Islet precursor cell (in vitro differentiated cells): ENCODE results near the gene TRAPPC3.

ENCODE experiments used
- DNase-seq: peaks from one replicate; pipeline ENCODE4 v3.0.0-alpha.2; 2018

TRAPPC3 gene

DNA sequence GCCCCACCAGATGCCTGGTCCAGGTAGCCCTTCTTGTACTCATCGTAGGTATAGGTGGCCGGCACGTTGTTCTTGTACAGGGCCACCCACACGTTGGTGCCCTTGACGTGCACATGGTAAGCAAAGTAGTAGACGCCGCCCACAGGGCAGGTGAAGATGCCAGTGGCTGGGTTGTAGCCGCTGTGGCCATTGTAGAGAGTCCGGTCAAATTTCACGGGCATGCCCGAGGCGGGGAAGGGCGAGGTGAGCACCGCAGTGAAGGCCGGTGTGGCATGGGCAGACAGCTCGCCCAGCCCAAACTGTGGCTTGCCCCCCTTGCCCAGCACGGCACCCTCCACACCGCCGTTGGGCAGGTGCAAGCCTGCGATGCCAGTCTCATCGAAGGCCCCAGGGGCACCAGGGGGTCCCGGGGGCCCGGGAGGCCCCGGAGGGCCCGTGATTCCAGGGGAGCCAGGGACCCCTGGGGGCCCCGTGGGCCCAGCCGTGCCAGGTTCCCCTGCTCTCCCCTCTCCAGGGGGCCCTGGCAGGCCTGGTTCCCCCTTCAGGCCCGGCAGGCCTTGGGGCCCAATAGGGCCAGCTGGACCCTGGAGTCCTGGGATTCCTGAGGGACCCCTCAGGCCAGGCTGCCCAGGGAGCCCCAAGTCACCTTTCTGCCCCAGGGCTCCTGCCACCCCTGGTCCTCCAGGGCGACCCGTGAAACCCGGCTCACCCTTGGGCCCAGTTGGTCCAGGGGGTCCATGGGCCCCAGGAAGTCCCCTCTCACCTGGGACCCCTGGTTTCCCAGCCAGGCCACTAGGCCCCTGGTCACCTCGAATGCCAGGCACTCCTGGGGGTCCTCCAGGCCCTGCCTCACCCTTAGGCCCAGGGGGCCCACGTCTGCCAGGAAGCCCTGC lies 51.3 kb downstream of the TRAPPC3 start:
- no peak for DNase-seq

DNA sequence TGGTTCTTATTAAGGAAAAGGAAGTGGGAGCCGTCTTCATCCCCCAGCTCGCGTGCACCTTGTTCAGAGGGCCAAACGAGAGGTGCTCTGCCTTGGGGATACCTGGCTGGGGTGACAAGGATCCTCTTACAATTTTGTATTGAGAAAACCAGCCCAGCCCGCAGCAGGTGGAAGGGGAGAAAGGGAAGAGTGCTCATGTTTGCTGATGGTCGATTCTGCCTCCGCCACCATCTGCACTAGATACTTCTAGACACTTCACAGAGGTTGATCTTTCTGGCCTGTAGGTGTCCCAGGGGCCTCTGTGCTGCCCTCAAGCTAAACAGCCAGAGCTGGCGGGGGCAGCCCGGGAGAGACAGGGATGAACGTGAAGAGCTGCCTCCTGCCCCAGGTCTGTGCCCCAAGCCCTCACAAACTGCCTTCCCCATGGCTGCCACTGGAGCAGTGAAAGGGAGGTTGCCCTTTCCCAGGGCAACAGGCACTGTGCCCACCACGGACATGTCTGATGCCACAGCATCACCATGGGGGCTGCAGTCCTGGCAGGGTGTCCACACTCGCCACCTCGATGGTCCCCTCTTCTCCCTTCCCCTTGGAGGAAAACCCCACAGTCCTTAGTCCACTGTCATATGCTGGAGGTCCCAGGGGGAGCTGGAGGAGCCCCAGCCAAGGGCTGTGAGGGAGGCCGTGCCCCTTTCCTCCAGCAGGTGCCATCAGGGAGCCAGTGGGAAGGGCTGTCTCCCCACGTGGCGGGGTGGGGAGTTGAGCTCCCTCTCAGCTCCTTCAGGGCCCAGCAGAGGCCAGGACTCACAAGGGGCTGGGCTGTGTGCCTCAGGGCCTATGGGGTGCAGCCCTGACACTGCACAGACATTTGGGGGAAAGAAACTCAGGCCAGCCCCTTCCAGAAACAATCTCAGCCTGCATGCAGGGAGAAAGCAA lies 52.5 kb downstream of the TRAPPC3 start:
- peak; percentile 79 for DNase-seq

DNA sequence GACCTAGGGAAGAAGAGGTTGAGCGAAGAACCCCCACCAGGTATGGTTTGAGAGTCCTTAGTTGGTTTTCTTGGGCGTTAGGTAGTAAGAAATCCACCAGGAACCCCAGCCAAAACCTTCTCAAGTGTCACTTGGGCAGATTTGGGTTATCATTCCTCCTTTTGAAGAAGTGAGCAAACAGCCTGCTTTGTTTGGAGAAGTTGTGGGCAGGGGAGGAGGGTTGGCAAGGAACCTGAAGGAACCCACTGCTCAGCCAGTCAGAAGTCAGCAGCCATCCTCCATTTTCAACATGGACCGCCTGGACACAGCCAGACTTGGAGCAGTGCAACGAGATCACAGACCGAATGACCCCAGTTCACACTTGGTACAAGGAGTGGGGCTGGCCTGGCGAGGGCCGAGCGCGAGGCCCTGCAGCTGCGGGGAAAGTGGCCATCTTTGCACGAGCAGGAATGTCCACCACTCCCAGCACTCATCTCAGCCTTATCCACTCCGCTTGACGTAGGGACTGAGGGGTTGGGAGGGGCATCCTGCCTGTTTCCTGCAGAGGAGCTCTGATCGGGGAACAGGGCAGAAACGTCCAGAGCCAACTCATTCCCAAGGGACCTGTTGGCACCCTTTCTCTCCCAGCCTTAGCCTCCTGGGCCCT lies 53.4 kb downstream of the TRAPPC3 start:
- no peak for DNase-seq

DNA sequence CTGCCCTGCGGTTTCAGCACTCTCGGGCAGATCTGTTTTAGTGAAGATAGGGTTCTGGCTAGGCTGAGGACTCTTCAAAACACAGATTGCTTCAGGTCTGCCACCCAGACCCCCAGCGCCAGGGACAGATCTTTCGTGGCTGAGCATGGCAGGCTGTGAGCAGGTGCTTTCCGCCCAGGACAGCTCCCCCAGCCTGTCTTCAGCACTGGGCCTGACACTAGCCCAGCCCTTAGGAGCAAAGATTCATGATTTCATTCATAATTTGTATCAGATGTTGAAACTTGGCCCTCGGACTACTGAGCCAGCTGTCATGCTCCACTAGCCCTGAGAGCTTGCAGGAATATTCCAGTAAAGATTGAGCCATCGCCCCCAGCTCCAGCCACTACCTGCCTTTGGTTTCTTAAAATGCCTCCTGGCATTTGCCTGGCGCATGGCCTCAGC lies 54.6 kb downstream of the TRAPPC3 start:
- DNase-seq: no peak

DNA sequence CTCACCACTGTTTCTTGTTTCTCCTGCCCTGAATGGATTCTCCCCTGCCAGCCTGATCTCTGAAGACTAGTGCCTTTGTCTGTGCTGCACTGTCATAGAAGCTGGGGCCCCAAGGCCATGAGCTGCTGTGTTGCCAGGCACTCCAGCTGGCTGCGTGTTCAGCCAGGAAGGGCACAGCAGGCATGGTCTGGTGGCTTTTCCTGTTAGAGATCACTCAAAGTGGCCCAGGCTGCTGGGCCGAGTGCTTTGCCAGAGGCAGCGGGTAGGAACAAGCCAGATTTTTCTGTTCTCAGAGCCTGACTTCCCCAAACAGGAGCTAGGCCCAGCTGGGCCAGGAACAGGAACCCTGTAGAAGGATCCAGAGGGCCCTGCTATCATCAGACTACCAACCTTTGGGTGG lies 55.4 kb downstream of the TRAPPC3 start:
- DNase-seq: no peak

DNA sequence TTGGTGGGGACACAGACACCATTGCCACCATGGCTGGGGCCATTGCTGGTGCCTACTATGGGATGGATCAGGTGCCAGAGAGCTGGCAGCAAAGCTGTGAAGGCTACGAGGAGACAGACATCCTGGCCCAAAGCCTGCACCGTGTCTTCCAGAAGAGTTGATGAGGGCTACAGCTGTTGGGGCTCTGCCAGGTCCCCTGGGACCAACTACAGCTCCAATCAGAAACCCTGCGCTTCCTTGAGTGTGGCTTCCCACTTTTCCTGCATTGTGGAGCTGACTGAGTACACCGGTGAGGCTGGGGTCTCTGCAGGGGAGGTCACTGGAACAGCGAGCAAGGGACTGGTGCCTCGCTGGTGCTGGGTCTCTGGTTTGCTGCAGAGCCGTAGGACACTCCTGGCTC lies 56.1 kb downstream of the TRAPPC3 start:
- no peak for DNase-seq

DNA sequence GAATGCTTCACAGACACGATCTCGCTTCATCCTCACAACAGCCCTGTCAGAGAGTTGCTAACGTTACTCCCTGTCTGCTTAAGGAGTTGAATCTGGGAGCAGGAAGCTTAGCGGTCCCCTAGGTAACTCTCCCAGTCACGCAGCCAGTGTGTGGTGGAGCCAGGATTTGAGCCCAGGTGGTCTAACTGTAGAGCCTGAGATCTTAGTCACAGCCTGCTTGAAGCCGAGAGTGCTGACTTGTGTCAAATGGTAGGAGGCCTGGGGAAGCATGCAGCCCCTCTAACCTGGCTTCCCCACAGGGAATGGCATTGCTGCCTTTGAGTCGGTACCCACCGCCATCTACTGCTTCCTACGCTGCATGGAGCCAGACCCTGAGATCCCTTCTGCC lies 56.5 kb downstream of the TRAPPC3 start:
- no peak for DNase-seq

DNA sequence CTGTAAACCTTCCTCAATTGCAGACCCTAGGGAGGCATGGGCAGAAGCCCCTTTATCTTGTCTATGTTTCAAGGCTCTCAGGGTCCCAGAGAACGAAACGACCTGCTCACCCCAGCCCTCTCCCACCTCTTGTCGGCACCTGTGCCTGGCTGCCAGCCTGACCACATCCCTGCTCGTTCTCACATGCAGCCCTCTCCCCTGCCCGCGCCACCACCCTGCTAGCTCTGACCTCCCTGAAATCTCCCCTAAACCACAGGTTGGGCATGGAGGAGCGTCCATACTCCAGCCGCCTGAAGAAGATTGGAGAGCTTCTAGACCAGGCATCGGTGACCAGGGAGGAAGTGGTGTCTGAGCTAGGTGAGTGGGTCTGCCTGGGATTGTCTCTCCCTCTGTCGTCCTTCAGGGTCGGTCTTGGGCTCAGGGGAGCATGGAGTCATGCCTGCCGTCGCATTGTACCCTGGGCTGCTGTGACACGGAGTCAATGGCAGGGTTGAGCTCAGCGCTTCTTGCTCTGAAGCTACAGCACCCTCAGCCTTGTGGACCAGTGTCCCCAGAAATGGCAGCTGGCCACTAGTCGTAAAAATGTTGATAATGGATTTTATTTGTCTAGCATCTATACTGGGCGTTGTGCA lies 57.0 kb downstream of the TRAPPC3 start:
- no peak for DNase-seq

DNA sequence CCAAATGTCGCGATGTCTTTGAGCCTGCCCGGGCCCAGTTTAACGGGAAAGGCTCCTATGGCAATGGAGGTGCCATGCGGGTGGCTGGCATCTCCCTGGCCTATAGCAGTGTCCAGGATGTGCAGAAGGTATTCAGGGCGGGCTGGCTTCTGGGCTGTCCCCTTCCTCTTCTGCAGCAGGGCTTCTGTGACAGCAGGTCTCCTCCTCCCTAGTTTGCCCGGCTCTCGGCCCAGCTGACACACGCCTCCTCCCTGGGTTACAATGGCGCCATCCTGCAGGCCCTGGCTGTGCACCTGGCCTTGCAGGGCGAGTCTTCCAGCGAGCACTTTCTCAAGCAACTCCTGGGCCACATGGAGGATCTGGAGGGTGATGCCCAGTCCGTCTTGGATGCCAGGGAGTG lies 57.6 kb downstream of the TRAPPC3 start:
- no peak for DNase-seq

DNA sequence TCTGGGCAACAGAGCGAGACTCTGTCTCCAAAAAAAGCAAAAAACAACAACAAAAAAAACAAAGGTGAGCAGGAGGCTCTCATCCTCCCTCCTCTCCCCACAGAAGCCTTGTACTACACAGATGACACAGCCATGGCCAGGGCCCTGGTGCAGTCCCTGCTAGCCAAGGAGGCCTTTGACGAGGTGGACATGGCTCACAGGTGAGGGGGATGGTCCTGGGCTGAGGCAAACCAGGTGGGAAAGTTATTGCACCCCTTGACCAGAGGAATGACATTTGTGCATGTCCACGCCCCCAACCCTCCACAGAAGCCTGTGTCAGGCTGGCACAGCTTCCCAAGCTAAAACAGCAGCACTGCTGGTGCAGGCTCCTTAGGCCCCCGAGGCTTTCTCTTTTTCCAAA lies 58.1 kb downstream of the TRAPPC3 start:
- no peak for DNase-seq

DNA sequence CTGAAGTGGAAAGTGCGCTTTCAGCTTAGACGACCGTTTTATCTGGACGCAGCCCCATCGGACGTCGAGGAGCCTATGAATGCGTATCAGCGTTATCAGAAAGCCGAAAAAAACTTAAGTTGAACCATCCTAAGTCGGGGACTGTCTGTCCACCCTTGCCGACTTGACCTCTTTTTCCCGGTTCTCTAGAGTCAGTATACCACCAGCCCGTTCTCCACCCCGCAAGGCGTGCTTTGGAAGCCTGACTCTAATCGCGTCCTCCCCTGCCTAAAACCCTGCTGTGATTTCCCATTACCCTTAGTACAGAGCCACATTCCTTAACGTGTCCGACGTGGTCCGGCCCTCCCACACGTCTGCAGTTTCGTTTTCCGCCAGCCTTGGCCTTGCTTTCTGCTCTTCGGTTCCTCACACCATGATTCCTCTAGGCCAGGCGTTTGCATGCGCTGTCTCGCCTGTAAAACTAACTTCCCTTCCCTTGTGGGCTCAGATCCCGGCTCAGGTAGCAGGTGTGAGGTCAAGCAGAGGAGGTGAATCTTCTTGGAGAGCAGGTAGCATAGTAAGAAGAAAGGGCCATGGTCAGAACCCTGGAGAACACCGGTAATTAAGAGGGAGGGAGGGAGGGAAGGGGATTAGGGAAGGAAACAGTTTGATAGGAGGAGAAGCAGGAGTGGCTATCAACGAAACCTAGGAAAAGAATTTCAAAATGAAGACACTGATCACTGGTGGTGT lies 59.7 kb downstream of the TRAPPC3 start:
- no peak for DNase-seq

DNA sequence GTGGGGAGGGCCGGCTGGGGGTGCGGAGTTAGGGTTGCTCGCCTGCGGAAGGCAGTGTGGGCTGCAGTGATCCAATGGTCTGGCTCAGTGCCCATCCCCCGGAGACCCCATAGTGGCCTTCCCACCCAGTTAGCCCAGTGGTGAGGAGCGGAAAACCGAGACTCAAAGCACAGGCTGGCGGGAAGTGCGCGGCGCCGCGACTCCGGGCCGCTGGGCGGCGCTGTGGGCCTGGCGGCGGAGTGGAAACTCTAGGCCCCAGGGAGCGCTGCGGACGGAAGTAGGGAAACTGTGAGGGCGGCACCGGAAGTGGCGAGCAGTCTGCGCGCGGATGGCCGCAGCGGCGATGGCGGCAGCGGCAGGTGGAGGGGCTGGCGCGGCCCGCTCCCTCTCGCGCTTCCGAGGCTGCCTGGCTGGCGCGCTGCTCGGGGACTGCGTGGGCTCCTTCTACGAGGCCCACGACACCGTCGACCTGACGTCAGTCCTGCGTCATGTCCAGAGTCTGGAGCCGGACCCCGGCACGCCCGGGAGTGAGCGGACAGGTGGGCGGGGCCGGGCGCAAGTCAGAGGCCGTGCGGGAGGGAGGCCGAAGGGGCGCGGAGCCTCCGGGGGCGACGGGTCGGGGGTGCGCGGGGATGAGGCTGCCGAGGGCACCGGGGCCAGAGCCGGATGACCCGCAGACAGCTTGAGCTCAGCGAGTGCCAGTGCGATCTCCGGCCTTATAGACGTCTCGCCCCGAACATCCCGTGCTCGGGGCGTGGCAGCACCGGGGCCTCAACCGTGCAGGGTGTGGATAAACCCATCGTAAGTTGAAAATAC lies 60.5 kb downstream of the TRAPPC3 start, which contains the start of gene ADPRS:
Gene ADPRS (plus strand): TSS at position 316 of the 816 bp plus-strand sequence. CDS start 13 bp downstream, at position 329.
- peak; percentile 93 for DNase-seq

DNA sequence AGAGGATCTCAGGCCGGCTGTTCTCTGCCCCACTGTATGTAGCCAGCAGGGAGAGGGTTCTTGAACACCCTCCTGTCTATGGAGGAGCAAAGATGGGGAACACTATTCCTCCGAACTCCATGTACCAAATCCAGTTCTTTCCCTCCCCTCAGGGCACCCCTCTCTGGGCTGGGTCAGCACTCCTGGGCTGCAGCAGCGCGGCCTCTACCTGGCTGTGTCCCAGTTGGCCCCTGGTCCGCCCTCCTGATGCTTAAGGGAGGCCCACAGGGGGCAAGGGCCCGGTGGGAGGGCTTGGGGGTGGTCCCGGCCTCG lies 61.1 kb downstream of the TRAPPC3 start:
- no peak for DNase-seq

DNA sequence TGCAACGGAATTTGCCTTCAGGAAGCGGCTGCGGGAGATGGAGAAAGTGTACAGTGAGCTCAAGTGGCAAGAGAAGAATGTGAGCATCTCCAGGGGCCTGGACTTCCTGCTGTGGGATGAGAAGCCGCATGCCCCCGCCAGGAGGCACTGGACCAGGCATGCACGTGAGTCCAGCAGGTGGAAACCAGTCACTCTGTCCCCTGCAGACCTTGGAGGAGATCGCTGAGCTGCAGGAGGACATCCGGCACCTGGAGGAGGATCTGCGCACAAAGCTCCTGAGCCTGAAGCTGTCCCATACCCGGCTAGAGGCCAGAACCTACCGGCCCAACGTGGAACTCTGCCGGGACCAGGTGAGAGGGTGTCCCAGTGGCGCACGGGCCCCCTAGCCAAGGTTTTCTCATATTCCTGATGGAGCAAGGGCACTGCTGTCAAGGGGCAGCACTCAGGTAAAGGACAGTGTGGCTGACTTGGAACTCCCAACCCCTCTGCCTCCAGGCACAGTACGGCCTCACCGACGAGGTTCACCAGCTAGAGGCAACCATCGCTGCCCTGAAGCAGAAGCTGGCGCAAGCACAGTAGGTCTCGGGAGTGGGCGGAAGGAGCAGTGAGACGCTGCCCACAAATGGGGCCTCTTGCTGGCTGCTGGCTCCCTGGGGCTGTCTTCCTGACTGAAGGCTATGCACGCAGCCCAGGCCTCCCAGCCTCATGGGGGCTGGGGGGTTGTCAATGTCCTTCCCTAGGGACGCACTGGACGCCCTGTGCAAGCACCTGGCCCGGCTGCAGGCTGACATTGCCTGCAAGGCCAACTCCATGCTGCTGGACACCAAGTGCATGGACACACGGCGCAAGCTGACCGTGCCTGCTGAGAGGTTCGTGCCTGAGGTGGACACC lies 61.8 kb downstream of the TRAPPC3 start:
- DNase-seq: no peak
